ENCODE results near the gene NDUFV3.

GRCh38 chr21:42845296-42845965, 47.7 kb upstream of the NDUFV3 start:
- TF ChIP-seq CTCF (IDR thresholded peaks at IDR 0.05; ENCODE audit: low read depth, low read length, poor library complexity, severe bottlenecking) (no peak), EZH2phosphoT487 (IDR thresholded peaks at IDR 0.05; ENCODE audit: borderline replicate concordance, low read length) (no peak)
